Neural progenitor cell (in vitro differentiated cells): Measurements from ENCODE around the gene OR8A1.

ENCODE experiments used
- CTCF ChIP-seq: fragments of 200-600 bp; sonication (generic); IDR thresholded peaks from 2 replicates; pipeline ENCODE4 v1.5.1; 2017; ENCODE audit warnings: antibody characterized with exemption, mild to moderate bottlenecking
- EZH2 ChIP-seq: fragments of 200-600 bp; sonication (generic); IDR thresholded peaks from 2 replicates; pipeline ENCODE4 v1.6.1; 2017; ENCODE audit warnings: antibody characterized with exemption, mild to moderate bottlenecking, moderate library complexity

- TF ChIP-seq CTCF, result no peak
- TF ChIP-seq EZH2, result no peak
Observed at GRCh38 chr11:124600621-124601320, 31.0 kb downstream of the OR8A1 start.
